Measurements from ENCODE around the gene SLAMF7.
A peak's percentile ranks its signal among the peaks of the same experiment; 100 is the strongest.

SLAMF7 gene

GRCh38 chr1:160758521-160758920, 19.5 kb downstream of the SLAMF7 start:
- TF ChIP-seq ZFX (IDR thresholded peaks at IDR 0.05; ENCODE audit: borderline replicate concordance) = no peak
- no peak for TF ChIP-seq CTCF (IDR thresholded peaks at IDR 0.05)
- H3K27ac ChIP-seq = no peak overlapping the region

GRCh38 chr1:160759740-160760139, 20.7 kb downstream of the SLAMF7 start:
- TF ChIP-seq CTCF (IDR thresholded peaks at IDR 0.05) (no peak), ZFX (IDR thresholded peaks at IDR 0.05; ENCODE audit: borderline replicate concordance) (no peak)
- H3K27ac ChIP-seq = no peak overlapping the region

- TF ChIP-seq CTCF (IDR thresholded peaks at IDR 0.05) (no peak), ZFX (IDR thresholded peaks at IDR 0.05; ENCODE audit: borderline replicate concordance) (no peak)
- H3K27ac ChIP-seq = no peak overlapping the region
Observed at GRCh38 chr1:160761046-160761445, 22.0 kb downstream of the SLAMF7 start.

- no peak overlapping the region for H3K27ac ChIP-seq
- no peak for TF ChIP-seq ZFX (IDR thresholded peaks at IDR 0.05; ENCODE audit: borderline replicate concordance)
- TF ChIP-seq CTCF (IDR thresholded peaks at IDR 0.05) = no peak
Observed at GRCh38 chr1:160761886-160762285, 22.8 kb downstream of the SLAMF7 start.

- TF ChIP-seq CTCF (IDR thresholded peaks at IDR 0.05) (no peak), ZFX (IDR thresholded peaks at IDR 0.05; ENCODE audit: borderline replicate concordance) (no peak)
- no peak overlapping the region for H3K27ac ChIP-seq
Observed at GRCh38 chr1:160763993-160764392, 24.9 kb downstream of the SLAMF7 start.

GRCh38 chr1:160767395-160768294, 28.6 kb downstream of the SLAMF7 start:
- no peak for TF ChIP-seq ZFX (IDR thresholded peaks at IDR 0.05; ENCODE audit: borderline replicate concordance)
- no peak for TF ChIP-seq CTCF (IDR thresholded peaks at IDR 0.05)
- H3K27ac ChIP-seq = no peak overlapping the region

- H3K27ac ChIP-seq = no peak overlapping the region
- TF ChIP-seq ZFX (IDR thresholded peaks at IDR 0.05; ENCODE audit: borderline replicate concordance) (no peak), CTCF (IDR thresholded peaks at IDR 0.05) (peak; percentile 61)
Observed at GRCh38 chr1:160768295-160768657, 29.2 kb downstream of the SLAMF7 start.

All from 22Rv1 (cell line).